Esophagus muscularis mucosa (tissue), 4 donors: ENCODE results near the gene RIN2.

Experiments used
- EP300 ChIP-seq: sonication (generic); formaldehyde crosslinking; IDR thresholded peaks from one replicate; pipeline ENCODE4 v1.6.1; 2017; ENCODE audit warnings: antibody characterized with exemption
- POLR2A ChIP-seq: fragments of 450-650 bp; IDR thresholded peaks from one replicate; pipeline ENCODE4 v1.6.1; 2017; ENCODE audit warnings: antibody characterized with exemption, moderate library complexity, mild to moderate bottlenecking, low read depth
- POLR2AphosphoS5 ChIP-seq, 2 donors: sonication (generic); formaldehyde crosslinking; IDR thresholded peaks; one replicate each; pipeline ENCODE4 v1.6.1; 2017; ENCODE audit warnings: antibody characterized with exemption in 2 of 2
- TF ChIP-seq, protein P1 (sequence below), 3 experiments: fragments of 200-600 bp in 2 of 3; fragments of 450-650 bp in 1 of 3; sonication (generic) in 2 of 3; IDR thresholded peaks; one replicate each; pipeline ENCODE4 v1.5.1; 2017 to 2019; ENCODE audit warnings: antibody characterized with exemption in 3 of 3, mild to moderate bottlenecking in 2 of 3, moderate library complexity in 1 of 3

DNA sequence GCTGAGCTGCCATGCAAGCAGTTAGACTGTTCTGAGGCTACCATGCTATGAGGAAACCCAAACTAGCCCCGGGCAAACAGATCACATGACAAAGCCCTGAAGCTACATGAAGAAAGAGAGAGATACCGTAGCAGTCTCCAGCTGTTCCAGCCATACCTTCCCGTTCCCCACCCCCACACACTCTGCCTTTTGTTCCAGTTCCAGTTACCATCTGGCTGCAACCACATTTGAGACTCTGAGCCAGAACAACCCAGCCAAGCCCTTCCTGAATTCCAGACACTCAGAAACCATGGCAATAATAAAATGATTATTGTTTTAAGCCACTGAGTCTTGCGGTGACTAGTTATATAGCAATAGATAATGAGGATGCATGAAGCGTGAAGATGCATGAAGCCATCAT lies 28.3 kb downstream of the RIN2 start:
- TF ChIP-seq, protein P1, sequence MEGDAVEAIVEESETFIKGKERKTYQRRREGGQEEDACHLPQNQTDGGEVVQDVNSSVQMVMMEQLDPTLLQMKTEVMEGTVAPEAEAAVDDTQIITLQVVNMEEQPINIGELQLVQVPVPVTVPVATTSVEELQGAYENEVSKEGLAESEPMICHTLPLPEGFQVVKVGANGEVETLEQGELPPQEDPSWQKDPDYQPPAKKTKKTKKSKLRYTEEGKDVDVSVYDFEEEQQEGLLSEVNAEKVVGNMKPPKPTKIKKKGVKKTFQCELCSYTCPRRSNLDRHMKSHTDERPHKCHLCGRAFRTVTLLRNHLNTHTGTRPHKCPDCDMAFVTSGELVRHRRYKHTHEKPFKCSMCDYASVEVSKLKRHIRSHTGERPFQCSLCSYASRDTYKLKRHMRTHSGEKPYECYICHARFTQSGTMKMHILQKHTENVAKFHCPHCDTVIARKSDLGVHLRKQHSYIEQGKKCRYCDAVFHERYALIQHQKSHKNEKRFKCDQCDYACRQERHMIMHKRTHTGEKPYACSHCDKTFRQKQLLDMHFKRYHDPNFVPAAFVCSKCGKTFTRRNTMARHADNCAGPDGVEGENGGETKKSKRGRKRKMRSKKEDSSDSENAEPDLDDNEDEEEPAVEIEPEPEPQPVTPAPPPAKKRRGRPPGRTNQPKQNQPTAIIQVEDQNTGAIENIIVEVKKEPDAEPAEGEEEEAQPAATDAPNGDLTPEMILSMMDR (IDR thresholded peaks at IDR 0.05), result no peak
- TF ChIP-seq POLR2AphosphoS5 (IDR thresholded peaks at IDR 0.05) (peak in 1 of 2 donors; percentile 41), POLR2A (no peak), EP300 (no peak)
